ENCODE data around the gene RAET1E.

Gene RAET1E

GRCh38 chr6:149907317-149907716 lies 9.4 kb upstream of the RAET1E start:
- Histone ChIP-seq H3K23ac (ENCODE audit: low read length) (no peak overlapping the region), H3K9ac (ENCODE audit: low read length) (no peak overlapping the region), H2AK5ac (ENCODE audit: low read length) (no peak overlapping the region), H3K4me1 (ENCODE audit: control insufficient read depth in 1 of 2, insufficient read depth in 2 of 2, low read length in 2 of 2) (no peaks in the 10 kb centered on the region), H3K4ac (ENCODE audit: low read depth, low read length) (no peak overlapping the region), H3K18ac (ENCODE audit: low read length) (no peak overlapping the region), H3K9me3 (ENCODE audit: insufficient read depth, low read depth, low read length) (peaks cover 22% of the 10 kb centered on the region), H2BK12ac (ENCODE audit: low read length) (no peak overlapping the region), H3K4me3 (ENCODE audit: low read depth, low read length) (no peak overlapping the region), H3K27me3 (ENCODE audit: insufficient read depth, low read length) (no peaks in the 10 kb centered on the region), H4K91ac (ENCODE audit: low read depth, low read length) (no peak overlapping the region), H2BK5ac (ENCODE audit: low read depth, low read length, poor library complexity) (no peak overlapping the region), H4K12ac (ENCODE audit: low read depth, low read length) (no peak overlapping the region), H2BK120ac (ENCODE audit: insufficient read depth, low read length, poor library complexity) (no peak overlapping the region), H3K79me2 (ENCODE audit: control insufficient read depth, insufficient read depth, low read length, poor library complexity) (no peaks in the 10 kb centered on the region), H3K36me3 (ENCODE audit: control insufficient read depth in 1 of 2, insufficient read depth in 2 of 2, low read length in 2 of 2) (no peaks in the 10 kb centered on the region), H3K79me1 (ENCODE audit: low read length) (no peaks in the 10 kb centered on the region), H3K4me2 (ENCODE audit: low read length) (no peak overlapping the region), H2AFZ (ENCODE audit: insufficient read depth, low read length, poor library complexity) (no peak overlapping the region), H3K14ac (ENCODE audit: low read length) (no peak overlapping the region), H4K8ac (ENCODE audit: low read depth, low read length) (no peak overlapping the region), H3K27ac (ENCODE audit: low read depth, low read length) (no peak overlapping the region)
- WGBS (ENCODE audit: extremely low coverage, insufficient coverage, insufficient read length), result no CpG with 5 or more reads among the region's 2 CpGs
- no peak for DNase-seq

GRCh38 chr6:149906405-149906804 lies 8.5 kb upstream of the RAET1E start:
- peaks cover 22% of the 10 kb centered on the region for H3K9me3 ChIP-seq (ENCODE audit: insufficient read depth, low read depth, low read length)
- H3K27ac ChIP-seq (ENCODE audit: low read depth, low read length), result no peak overlapping the region
- no peaks in the 10 kb centered on the region for H3K79me1 ChIP-seq (ENCODE audit: low read length)
- H3K4me2 ChIP-seq (ENCODE audit: low read length), result no peak overlapping the region
- H2AFZ ChIP-seq (ENCODE audit: insufficient read depth, low read length, poor library complexity), result no peak overlapping the region
- no peak overlapping the region for H2BK120ac ChIP-seq (ENCODE audit: insufficient read depth, low read length, poor library complexity)
- no peak overlapping the region for H3K18ac ChIP-seq (ENCODE audit: low read length)
- H4K8ac ChIP-seq (ENCODE audit: low read depth, low read length), result no peak overlapping the region
- no CpG with 5 or more reads among the region's 4 CpGs for WGBS (ENCODE audit: extremely low coverage, insufficient coverage, insufficient read length)
- no peak overlapping the region for H4K91ac ChIP-seq (ENCODE audit: low read depth, low read length)
- H3K23ac ChIP-seq (ENCODE audit: low read length), result no peak overlapping the region
- no peak overlapping the region for H3K14ac ChIP-seq (ENCODE audit: low read length)
- no peaks in the 10 kb centered on the region for H3K4me1 ChIP-seq (ENCODE audit: control insufficient read depth in 1 of 2, insufficient read depth in 2 of 2, low read length in 2 of 2)
- no peak overlapping the region for H3K4me3 ChIP-seq (ENCODE audit: low read depth, low read length)
- H2BK5ac ChIP-seq (ENCODE audit: low read depth, low read length, poor library complexity), result no peak overlapping the region
- no peak overlapping the region for H2BK12ac ChIP-seq (ENCODE audit: low read length)
- H3K27me3 ChIP-seq (ENCODE audit: insufficient read depth, low read length), result no peaks in the 10 kb centered on the region
- no peak overlapping the region for H3K9ac ChIP-seq (ENCODE audit: low read length)
- no peak overlapping the region for H3K4ac ChIP-seq (ENCODE audit: low read depth, low read length)
- DNase-seq, result no peak
- H3K36me3 ChIP-seq (ENCODE audit: control insufficient read depth in 1 of 2, insufficient read depth in 2 of 2, low read length in 2 of 2), result no peaks in the 10 kb centered on the region
- H4K12ac ChIP-seq (ENCODE audit: low read depth, low read length), result no peak overlapping the region
- H3K79me2 ChIP-seq (ENCODE audit: control insufficient read depth, insufficient read depth, low read length, poor library complexity), result no peaks in the 10 kb centered on the region
- no peak overlapping the region for H2AK5ac ChIP-seq (ENCODE audit: low read length)

GRCh38 chr6:149905911-149906371 lies 8.0 kb upstream of the RAET1E start:
- no peaks in the 10 kb centered on the region for H3K36me3 ChIP-seq (ENCODE audit: control insufficient read depth in 1 of 2, insufficient read depth in 2 of 2, low read length in 2 of 2)
- H3K79me2 ChIP-seq (ENCODE audit: control insufficient read depth, insufficient read depth, low read length, poor library complexity), result no peaks in the 10 kb centered on the region
- H2BK5ac ChIP-seq (ENCODE audit: low read depth, low read length, poor library complexity), result no peak overlapping the region
- H3K9ac ChIP-seq (ENCODE audit: low read length), result no peak overlapping the region
- WGBS (ENCODE audit: extremely low coverage, insufficient coverage, insufficient read length), result no CpG with 5 or more reads among the region's 6 CpGs
- H2BK12ac ChIP-seq (ENCODE audit: low read length), result no peak overlapping the region
- H3K27ac ChIP-seq (ENCODE audit: low read depth, low read length), result no peak overlapping the region
- no peak overlapping the region for H3K23ac ChIP-seq (ENCODE audit: low read length)
- H2AK5ac ChIP-seq (ENCODE audit: low read length), result no peak overlapping the region
- H3K4me1 ChIP-seq (ENCODE audit: control insufficient read depth in 1 of 2, insufficient read depth in 2 of 2, low read length in 2 of 2), result no peaks in the 10 kb centered on the region
- H3K4me3 ChIP-seq (ENCODE audit: low read depth, low read length), result no peak overlapping the region
- no peaks in the 10 kb centered on the region for H3K79me1 ChIP-seq (ENCODE audit: low read length)
- no peak overlapping the region for H4K8ac ChIP-seq (ENCODE audit: low read depth, low read length)
- no peak overlapping the region for H4K12ac ChIP-seq (ENCODE audit: low read depth, low read length)
- H3K18ac ChIP-seq (ENCODE audit: low read length), result no peak overlapping the region
- peaks cover 22% of the 10 kb centered on the region for H3K9me3 ChIP-seq (ENCODE audit: insufficient read depth, low read depth, low read length)
- H3K14ac ChIP-seq (ENCODE audit: low read length), result no peak overlapping the region
- H2BK120ac ChIP-seq (ENCODE audit: insufficient read depth, low read length, poor library complexity), result no peak overlapping the region
- H3K27me3 ChIP-seq (ENCODE audit: insufficient read depth, low read length), result no peaks in the 10 kb centered on the region
- H2AFZ ChIP-seq (ENCODE audit: insufficient read depth, low read length, poor library complexity), result no peak overlapping the region
- DNase-seq, result no peak
- H3K4me2 ChIP-seq (ENCODE audit: low read length), result no peak overlapping the region
- no peak overlapping the region for H4K91ac ChIP-seq (ENCODE audit: low read depth, low read length)
- H3K4ac ChIP-seq (ENCODE audit: low read depth, low read length), result no peak overlapping the region

- Histone ChIP-seq H3K4me2 (ENCODE audit: low read length) (no peak overlapping the region), H3K4me3 (ENCODE audit: low read depth, low read length) (no peak overlapping the region), H3K27me3 (ENCODE audit: insufficient read depth, low read length) (no peaks in the 10 kb centered on the region), H4K12ac (ENCODE audit: low read depth, low read length) (no peak overlapping the region), H3K14ac (ENCODE audit: low read length) (no peak overlapping the region), H3K23ac (ENCODE audit: low read length) (no peak overlapping the region), H2BK120ac (ENCODE audit: insufficient read depth, low read length, poor library complexity) (no peak overlapping the region), H3K27ac (ENCODE audit: low read depth, low read length) (no peak overlapping the region), H3K9me3 (ENCODE audit: insufficient read depth, low read depth, low read length) (peaks cover 22% of the 10 kb centered on the region), H4K8ac (ENCODE audit: low read depth, low read length) (no peak overlapping the region), H2AK5ac (ENCODE audit: low read length) (no peak overlapping the region), H3K9ac (ENCODE audit: low read length) (no peak overlapping the region), H2BK5ac (ENCODE audit: low read depth, low read length, poor library complexity) (no peak overlapping the region), H3K18ac (ENCODE audit: low read length) (no peak overlapping the region), H2BK12ac (ENCODE audit: low read length) (no peak overlapping the region), H3K4me1 (ENCODE audit: control insufficient read depth in 1 of 2, insufficient read depth in 2 of 2, low read length in 2 of 2) (no peaks in the 10 kb centered on the region), H3K36me3 (ENCODE audit: control insufficient read depth in 1 of 2, insufficient read depth in 2 of 2, low read length in 2 of 2) (no peaks in the 10 kb centered on the region), H3K79me1 (ENCODE audit: low read length) (no peaks in the 10 kb centered on the region), H2AFZ (ENCODE audit: insufficient read depth, low read length, poor library complexity) (no peak overlapping the region), H3K4ac (ENCODE audit: low read depth, low read length) (no peak overlapping the region), H4K91ac (ENCODE audit: low read depth, low read length) (no peak overlapping the region), H3K79me2 (ENCODE audit: control insufficient read depth, insufficient read depth, low read length, poor library complexity) (no peaks in the 10 kb centered on the region)
- no CpG with 5 or more reads among the region's 18 CpGs for WGBS (ENCODE audit: extremely low coverage, insufficient coverage, insufficient read length)
- DNase-seq, result no peak
Measured at GRCh38 chr6:149905371-149905910, 7.5 kb upstream of the RAET1E start.

Data from trophoblast cell (in vitro differentiated cells and primary cell).